SH-SY5Y (cell line): ENCODE results near the gene WBP2.

ENCODE experiments used
- GATA2 ChIP-seq: IDR thresholded peaks from 2 replicates; pipeline ENCODE4 v1.6.1; 2011; ENCODE audit warnings: mild to moderate bottlenecking, low read depth, low read length
- GATA3 ChIP-seq: IDR thresholded peaks from 2 replicates; pipeline ENCODE4 v1.6.1; 2011; ENCODE audit warnings: low read depth, mild to moderate bottlenecking, low read length, moderate library complexity

DNA sequence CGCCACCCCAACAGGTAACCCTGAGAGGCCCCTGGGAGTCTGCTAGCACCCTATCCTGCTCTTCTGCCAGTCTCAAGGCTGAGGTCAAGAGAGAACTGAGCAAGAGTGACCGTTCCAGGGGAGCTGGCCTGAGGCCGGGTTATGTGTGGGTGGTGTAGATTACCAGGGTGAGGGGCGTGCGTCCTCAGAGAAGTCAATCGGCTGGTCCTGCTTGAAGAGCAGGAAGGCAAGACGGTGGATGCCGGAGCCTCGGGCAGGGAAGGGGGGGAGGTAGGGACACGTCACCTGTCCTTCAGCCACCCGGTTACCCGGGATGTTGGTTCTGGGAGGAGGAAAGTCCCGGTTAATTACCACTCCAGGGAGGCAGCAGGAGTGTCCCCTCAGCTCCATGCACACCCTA is 44.2 kb upstream of the WBP2 start:
- TF ChIP-seq GATA3 (no peak), GATA2 (no peak)
